HG02970 (cell line): ENCODE measurements around the gene SYNGAP1.
"Not testable (repeated sequence)": the region's sequence is repeated elsewhere in the genome, so short reads cannot be mapped to it uniquely, and the experiment has no call there.

Experiments used
- ATAC-seq: cut with Tn5 transposase; IDR thresholded peaks from one replicate; pipeline ENCODE4 v1.9.1; 2021; ENCODE audit warnings: mild to moderate bottlenecking, moderate library complexity, moderate number of reproducible peaks; ENCODE audit not compliant: unreplicated experiment, low FRiP score

SYNGAP1 gene

DNA sequence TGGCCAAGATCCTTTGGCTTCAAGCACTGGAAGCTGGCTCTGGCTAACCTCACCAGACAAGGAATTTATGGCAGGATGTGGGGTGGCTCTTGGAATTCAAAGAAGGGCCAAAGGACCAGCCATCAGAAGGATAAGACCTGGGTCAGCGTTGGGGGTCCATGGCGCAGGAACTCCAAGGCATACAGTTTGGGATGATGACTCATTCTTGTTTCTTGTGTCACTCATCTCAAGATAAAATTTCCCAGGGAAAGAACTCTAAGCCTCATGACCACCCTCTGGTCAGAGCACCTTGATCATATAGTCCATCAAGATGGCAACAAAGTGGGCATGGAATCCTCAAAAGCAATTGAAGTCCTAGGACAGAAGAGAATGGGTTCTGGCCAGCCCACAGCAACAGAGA lies 39.4 kb downstream of the SYNGAP1 start:
- ATAC-seq = no peak

DNA sequence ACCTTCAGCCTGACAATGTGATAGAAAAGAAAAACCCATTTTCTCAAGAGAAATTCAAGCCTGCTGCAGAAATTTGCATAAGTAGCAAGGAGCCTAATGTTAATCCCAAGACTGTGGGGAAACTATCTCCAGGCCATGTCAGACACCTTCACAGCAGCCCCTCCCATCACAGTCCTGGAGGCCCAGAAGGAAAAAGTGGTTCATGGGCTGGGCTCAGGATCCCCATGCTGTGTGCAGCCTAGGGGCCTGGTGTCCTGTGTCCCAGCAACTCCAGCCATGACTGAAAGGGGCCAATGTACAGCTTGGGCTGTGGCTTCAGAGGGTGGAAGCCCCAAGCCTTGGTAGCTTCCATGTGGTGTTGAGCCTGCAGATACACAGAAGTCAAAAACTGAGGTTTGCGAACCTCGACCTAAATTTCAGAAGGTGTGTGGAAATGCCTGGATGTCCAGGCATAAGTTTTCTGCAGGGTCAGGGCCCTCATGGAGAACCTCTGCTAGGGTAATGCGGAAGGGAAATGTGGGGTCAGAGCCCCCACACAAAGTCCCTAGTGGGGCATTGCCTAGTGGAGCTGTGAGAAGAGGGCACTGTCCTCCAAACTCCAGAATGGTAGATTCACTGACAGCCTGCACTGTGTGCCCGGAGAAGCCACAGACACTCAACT lies 46.3 kb downstream of the SYNGAP1 start:
- no peak for ATAC-seq

DNA sequence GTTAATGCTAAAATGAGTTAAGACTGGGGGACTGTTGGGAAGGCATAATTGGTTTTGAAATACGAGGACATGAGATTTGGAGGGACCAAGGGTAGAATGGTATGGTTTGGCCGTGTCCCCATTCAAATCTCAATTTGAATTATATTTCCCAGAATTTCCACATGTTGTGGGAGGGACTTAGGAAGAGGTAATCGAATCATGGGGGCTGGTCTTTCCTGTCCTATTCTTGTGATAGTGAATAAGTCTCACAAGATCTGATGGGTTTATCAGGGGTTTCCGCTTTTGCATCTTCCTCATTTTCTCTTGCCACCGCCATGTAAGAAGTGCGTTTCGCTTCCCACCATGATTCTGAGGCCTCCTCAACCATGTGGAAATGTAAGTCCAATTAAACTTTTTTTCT lies 47.2 kb downstream of the SYNGAP1 start:
- ATAC-seq = no peak

DNA sequence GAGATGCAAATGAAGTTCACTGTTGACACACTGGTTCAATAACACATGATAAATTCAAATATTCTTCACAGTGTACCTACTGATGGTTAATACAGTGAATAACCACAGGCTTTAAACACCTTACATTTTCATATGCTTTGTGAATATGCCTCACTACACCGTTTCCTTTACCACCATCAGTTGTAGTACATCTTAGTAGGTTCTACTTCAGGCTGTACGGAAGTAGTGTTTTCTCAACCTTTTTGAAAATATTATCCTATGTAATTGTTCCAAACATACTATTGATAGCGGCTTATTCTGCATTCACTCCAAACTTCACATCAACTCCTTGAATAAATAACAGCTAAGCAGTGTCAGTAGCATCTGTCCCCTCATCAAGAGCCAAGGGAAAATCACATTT lies 49.8 kb downstream of the SYNGAP1 start:
- no peak for ATAC-seq

DNA sequence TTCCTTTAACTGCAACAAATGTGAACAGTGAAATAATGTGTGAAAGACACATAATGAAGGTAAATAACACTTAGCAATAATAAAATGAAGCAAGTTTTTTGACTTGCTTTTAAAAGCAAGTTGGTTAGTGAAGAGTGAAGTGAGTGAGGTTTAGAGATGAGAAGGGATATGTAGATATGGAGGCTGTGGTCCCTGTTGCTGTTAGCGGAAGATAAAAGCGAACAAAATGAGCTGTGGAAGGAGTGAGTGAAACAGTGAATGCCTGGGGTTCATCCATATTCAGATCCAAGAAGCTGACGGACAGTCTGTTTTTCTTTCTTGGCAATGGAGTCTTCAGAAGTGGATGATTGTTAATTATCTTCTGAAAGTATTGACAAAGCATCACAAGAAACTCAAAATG lies 58.0 kb downstream of the SYNGAP1 start:
- ATAC-seq = no peak

DNA sequence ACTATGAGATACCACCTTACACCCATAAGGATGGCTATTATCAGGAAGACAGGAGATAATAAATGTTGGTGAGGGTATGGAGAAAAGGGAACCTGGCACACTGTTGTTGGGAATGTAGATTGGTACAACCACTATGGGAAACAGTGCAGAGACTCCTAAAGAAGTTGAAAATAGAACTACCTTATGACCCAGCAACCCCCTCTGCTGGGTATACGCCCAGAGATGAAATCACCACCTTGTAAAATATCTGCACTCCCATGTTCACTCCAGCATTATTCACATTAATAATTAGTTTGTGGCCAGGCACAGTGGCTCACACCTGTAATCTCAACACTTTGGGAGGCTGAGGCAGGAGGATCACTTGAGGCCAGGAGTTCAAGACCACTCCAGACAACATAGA lies 61.3 kb downstream of the SYNGAP1 start:
- ATAC-seq = no peak

DNA sequence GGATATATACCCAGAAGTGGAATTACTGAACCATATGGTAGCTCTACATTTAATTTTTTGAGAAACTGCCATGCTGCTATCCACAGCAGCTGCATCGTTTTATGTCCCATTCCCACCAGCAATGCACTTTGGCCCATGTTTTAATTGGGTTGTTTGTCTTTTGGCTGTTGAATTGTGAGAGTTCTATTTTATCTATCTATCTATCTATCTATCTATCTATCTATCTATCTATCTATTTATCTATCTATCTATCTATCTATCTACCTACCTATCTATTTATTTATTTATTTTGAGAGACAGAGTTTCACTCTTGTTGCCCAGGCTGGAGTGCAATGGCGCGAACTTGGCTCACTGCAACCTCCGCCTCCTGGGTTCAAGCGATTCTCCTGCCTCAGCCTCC lies 62.8 kb downstream of the SYNGAP1 start:
- ATAC-seq = not testable (repeated sequence)

DNA sequence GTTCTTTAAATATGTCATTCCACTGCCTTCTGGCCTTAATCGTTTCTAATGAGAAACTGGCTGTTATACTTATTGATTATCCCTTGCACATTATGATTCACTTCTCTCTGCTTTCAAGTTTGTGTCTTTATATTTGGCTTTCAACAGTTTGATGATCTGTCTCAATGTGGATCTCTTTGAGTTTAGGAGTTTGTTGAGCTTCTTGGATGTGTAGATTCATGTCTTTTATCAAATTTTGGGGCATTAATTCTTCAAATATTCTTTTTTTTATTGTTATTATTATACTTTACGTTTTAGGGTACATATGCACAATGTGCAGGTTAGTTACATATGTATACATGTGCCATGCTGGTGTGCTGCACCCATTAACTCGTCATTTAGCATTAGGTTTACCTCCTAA lies 63.8 kb downstream of the SYNGAP1 start:
- ATAC-seq = no peak

DNA sequence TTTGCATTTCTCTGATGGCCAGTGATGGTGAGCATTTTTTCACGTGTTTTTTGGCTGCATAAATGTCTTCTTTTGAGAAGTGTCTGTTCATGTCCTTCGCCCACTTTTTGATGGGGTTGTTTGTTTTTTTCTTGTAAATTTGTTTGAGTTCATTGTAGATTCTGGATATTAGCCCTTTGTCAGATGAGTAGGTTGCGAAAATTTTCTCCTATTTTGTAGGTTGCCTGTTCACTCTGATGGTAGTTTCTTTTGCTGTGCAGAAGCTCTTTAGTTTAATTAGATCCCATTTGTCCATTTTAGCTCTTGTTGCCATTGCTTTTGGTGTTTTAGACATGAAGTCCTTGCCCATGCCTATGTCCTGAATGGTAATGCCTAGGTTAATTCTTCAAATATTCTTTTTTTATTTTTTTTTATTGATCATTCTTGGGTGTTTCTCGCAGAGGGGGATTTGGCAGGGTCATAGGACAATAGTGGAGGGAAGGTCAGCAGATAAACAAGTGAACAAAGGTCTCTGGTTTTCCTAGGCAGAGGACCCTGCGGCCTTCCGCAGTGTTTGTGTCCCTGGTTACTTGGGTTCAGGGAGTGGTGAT lies 64.9 kb downstream of the SYNGAP1 start:
- not testable (repeated sequence) for ATAC-seq

DNA sequence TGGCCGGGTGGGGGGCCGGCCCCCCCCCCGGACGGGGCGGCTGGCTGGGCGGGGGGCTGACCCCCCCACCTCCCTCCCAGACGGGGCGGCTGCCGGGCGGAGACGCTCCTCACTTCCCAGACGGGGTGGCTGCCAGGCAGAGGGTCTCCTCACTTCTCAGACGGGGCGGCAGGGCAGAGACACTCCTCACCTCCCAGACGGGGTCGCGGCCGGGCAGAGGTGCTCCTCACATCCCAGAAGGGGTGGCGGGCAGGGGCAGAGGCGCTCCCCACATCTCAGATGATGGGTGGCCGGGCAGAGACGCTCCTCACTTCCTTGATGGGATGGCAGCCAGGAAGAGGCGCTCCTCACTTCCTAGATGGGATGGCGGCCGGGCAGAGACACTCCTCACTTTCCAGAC lies 65.8 kb downstream of the SYNGAP1 start:
- ATAC-seq = not testable (repeated sequence)

DNA sequence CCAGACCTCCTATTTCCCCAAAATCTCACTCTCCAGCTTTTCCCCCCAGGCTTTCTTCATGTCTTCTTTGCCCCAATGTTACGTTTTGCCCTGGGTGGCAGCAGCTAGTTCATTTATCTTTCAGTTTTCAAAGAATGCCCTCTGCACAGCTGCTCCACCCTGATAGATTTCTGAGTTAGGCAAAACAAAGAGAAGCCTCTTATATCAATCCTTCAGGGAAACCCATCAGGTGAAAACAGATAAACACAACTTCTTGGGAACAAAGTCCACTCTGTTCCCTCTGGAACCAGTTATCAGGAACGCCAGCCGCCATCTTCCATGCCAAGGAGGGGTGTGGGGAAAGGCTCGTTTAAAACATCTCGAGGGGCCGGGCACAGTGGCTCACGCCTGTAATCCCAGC lies 68.5 kb downstream of the SYNGAP1 start:
- no peak for ATAC-seq

DNA sequence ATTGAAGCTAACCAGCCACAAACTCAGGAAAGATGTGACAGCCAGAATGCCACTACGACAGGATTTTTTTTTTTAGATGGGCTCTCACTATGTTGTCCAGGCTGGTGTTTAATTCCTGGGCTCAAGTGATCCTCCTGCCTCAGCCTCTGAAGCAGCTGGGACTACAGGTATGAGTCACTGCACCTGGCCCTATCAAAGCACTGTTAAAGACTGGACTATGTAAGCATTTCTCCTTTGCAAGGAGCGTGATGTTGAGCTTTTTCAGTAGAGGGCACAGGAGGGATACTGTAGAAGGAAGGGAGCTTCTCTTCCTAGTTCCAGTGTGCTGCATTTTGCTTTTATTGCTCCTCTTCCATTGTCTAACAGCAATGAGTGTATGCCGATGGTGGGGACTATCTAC lies 70.3 kb downstream of the SYNGAP1 start:
- no peak for ATAC-seq

DNA sequence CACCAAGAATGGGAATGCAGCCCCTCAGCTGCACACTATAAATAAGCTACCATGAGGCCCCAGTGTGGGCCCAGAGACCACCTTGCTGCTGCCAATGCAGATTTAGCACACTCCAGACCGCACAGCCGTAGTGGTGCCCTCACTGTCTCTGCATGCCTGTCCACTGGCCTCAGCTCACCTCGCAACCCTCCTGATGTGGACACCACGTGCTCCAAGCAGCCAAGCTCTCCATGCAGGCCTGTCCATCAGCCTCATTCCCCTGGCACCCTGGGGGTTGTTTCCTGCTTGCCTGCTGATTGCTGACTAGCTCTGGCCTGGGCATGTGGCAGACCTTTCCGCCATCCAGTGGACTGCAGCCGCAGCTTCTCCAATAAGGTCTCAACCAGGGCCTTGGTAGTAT lies 70.8 kb downstream of the SYNGAP1 start:
- ATAC-seq = no peak

DNA sequence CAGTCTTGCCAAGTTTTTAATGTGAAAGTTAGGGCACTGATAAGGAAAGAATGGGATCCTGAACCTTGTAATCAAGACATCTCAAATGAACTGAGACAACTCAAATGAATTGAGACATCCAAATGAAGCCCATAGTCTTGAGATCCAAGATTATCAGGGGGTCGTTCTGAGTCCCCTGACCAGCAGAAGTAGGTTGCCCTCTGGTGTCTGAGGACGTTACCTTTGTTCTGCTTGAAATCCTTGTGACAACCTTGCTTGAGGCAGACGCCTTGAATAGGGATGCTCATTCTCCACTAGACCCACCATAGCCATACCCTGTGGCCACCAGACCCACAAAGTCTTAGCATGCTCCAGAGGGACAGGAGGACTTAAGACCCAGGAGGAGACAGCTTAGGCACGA lies 72.2 kb downstream of the SYNGAP1 start:
- ATAC-seq = no peak

DNA sequence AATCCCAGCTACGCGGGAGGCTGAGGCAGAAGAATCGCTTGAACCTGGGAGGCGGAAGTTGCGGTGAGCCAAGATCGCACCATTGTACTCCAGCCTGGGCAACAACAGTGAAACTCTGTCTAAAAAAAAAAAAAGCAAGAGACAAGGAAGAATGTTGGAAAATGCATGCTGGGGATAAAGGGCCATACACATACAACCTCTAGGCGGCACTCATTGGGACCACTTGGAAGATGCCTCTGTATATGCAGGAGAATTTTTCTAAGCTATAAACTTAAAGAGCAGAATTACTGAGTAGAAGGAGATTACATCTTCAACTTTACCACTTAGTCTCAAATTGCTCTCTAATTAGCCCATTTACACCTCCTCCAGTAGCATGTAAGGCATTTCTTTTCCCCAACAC lies 77.3 kb downstream of the SYNGAP1 start:
- no peak for ATAC-seq

DNA sequence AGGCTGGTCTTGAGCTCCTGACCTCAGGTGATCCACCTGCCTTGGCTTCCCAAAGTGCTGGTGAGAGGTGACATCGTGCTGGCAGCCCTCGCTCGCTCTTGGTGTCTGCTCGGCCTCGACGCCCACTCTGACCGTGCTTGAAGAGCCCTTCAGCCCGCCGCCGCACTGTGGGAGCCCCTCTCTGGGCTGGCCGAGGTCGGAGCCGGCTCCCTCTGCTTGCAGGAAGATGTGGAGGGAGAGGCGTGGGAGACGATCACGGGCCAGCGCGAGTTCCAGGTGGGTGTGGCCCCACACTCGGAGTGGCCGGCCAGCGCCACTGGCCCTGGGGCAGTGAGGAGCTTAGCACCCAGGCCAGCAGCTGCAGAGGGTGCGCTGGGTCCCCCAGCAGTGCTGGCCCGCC lies 82.6 kb downstream of the SYNGAP1 start:
- ATAC-seq = no peak

DNA sequence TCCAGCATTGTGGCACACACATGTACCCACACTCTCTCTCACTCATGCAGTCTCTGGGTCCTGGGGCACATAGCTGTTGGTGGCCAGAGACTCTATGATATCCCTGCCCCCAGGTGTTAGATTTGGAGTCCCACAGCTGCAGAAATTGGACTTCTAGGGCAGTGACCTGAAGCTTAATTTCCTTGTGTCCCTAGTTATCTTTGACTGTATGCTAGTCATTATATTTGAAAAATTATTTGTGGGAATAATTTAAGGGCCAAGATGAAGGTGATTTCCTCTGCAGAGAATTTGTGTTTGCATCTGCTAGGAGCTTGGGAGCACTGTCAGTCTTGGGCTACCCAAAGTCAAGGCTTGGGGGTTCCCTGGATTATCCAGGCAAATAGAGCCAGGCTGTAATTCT lies 84.6 kb downstream of the SYNGAP1 start:
- no peak for ATAC-seq
